ENCODE data around the gene ARF6. TPM values are rescaled to one million over a fixed set of nuclear protein-coding genes. Genes with fewer than 3 reads are reported as not detected.

ARF6 gene
- total RNA-seq, 1 experiment from 2014 or later = 49.2 TPM

- no CpG with 5 or more reads among the region's 4 CpGs for WGBS (ENCODE audit: extremely low coverage, insufficient read length, low lambda C conversion rate)
- Histone ChIP-seq H3K4ac (ENCODE audit: low read depth, low read length) (no peak overlapping the region), H2BK5ac (ENCODE audit: insufficient read length, low read length) (no peak overlapping the region), H2AK5ac (ENCODE audit: insufficient read length, low read length) (no peak overlapping the region), H2AFZ (ENCODE audit: low read length) (no peak overlapping the region), H2BK12ac (ENCODE audit: insufficient read length, low read depth, low read length) (no peak overlapping the region), H3T11ph (ENCODE audit: low read length) (no peak overlapping the region), H3K4me2 (ENCODE audit: insufficient read depth, insufficient read length, low read length) (no peak overlapping the region), H3K23ac (ENCODE audit: insufficient read length, low read depth, low read length) (no peak overlapping the region), H3K23me2 (ENCODE audit: insufficient read length, low read depth, low read length, poor library complexity, severe bottlenecking) (no peaks in the 10 kb centered on the region), H3K79me2 (ENCODE audit: insufficient read depth, low read length) (no peaks in the 10 kb centered on the region), H3K27ac (ENCODE audit: insufficient read length, low read depth, low read length) (no peak overlapping the region), H3K56ac (ENCODE audit: insufficient read length, low read depth, low read length) (no peak overlapping the region), H3K18ac (ENCODE audit: insufficient read length, low read depth, low read length) (no peak overlapping the region), H3K9me3 (ENCODE audit: control insufficient read depth, low read depth, low read length) (no peaks in the 10 kb centered on the region), H3K9ac (ENCODE audit: extremely low read depth, insufficient read length, low read length) (no peak overlapping the region), H2BK15ac (ENCODE audit: low read depth, low read length) (no peak overlapping the region), H3K14ac (ENCODE audit: insufficient read depth, low read length) (no peak overlapping the region), H2BK20ac (ENCODE audit: low read depth, low read length, poor library complexity, severe bottlenecking) (no peak overlapping the region), H4K20me1 (ENCODE audit: control insufficient read depth, insufficient read depth, insufficient read length) (no peaks in the 10 kb centered on the region), H2BK120ac (ENCODE audit: low read depth, low read length, poor library complexity, severe bottlenecking) (no peak overlapping the region), H3K4me1 (ENCODE audit: insufficient read depth, low read length) (no peaks in the 10 kb centered on the region), H3K79me1 (ENCODE audit: insufficient read depth, low read depth, low read length, poor library complexity, severe bottlenecking) (no peaks in the 10 kb centered on the region), H3K27me3 (ENCODE audit: insufficient read depth, low read length) (no peaks in the 10 kb centered on the region), H4K5ac (ENCODE audit: insufficient read length, low read depth, low read length) (no peak overlapping the region), H4K8ac (replicated peaks; ENCODE audit: insufficient read length, low read depth, low read length) (no peak overlapping the region), H4K91ac (ENCODE audit: insufficient read length, low read depth, low read length) (no peak overlapping the region)
- no peak for TF ChIP-seq CTCF (conservative IDR thresholded peaks at IDR 0.05)
- Mint-ChIP-seq H3K4me3 (no peak overlapping the region), H3K27me3 (ENCODE audit: low read depth) (no peaks in the 10 kb centered on the region; the same call in 1 of the 2 replicates), H3K4me1 (peaks cover 9 to 13% of the 10 kb centered on the region in 2 experiments), H3K36me3 (ENCODE audit: insufficient read depth in 1 of 3, low read depth in 3 of 3) (peaks cover 9 to 17% (median 12%) of the 10 kb centered on the region in 3 experiments), H3K9me3 (peaks cover 14 to 16% of the 10 kb centered on the region in 2 experiments), H3K27ac (no peak overlapping the region)
- no peak for DNase-seq
Observed at GRCh38 chr14:49933128-49933527, 40.2 kb downstream of the ARF6 start.
